BJ (cell line): ENCODE data around the gene SPTBN1. TPM values are rescaled to one million over a fixed set of nuclear protein-coding genes. Genes with fewer than 3 reads are reported as not detected.

Experiments used
- CTCF ChIA-PET: fragments of 350-600 bp; formaldehyde crosslinking; extraction: SDS; loops from one replicate; lab custom pipeline; 2021; ENCODE audit warnings: antibody characterized with exemption, inconsistent platforms; lab: Yijun Ruan, JAX
- POLR2A ChIA-PET: fragments of 300-600 bp; sonication (Branson Sonifier 250); formaldehyde crosslinking; extraction: SDS; loops from one replicate; lab custom pipeline; 2021; ENCODE audit warnings: antibody characterized with exemption; lab: Charles Lee
- DNase-seq: peaks from one replicate; pipeline ENCODE4 v3.0.0-alpha.2; 2011; ENCODE audit warnings: low read depth
- H3K27me3 ChIP-seq: 2 replicates; pipeline ENCODE4 v1.6.0; 2011; ENCODE audit warnings: low read length; ENCODE audit not compliant: control insufficient read depth, insufficient read depth
- H3K36me3 ChIP-seq: 2 replicates; pipeline ENCODE4 v1.5.1; 2011; ENCODE audit warnings: low read length; ENCODE audit not compliant: control insufficient read depth, insufficient read depth
- H3K4me3 ChIP-seq: 2 replicates; pipeline ENCODE4 v1.5.1; 2011; ENCODE audit warnings: low read depth, mild to moderate bottlenecking, control low read depth, low read length
- polyA plus RNA-seq: library from polyadenylated mRNA; depleted of rRNA; stranded (reverse); fragments of >200 nt; gene quantifications from 2 replicates; pipeline ENCODE4 v1.2.3, GENCODE V29; 2011; rRNA removed
- TF ChIP-seq, protein P1 (sequence below): IDR thresholded peaks from 2 replicates; pipeline ENCODE4 v1.5.1; 2011; ENCODE audit warnings: low read depth, mild to moderate bottlenecking, control low read depth, inconsistent platforms, low read length, moderate library complexity; ENCODE audit not compliant: insufficient read depth

The SPTBN1 gene
- polyA plus RNA-seq, 1 experiment, result 33.8 TPM

DNA sequence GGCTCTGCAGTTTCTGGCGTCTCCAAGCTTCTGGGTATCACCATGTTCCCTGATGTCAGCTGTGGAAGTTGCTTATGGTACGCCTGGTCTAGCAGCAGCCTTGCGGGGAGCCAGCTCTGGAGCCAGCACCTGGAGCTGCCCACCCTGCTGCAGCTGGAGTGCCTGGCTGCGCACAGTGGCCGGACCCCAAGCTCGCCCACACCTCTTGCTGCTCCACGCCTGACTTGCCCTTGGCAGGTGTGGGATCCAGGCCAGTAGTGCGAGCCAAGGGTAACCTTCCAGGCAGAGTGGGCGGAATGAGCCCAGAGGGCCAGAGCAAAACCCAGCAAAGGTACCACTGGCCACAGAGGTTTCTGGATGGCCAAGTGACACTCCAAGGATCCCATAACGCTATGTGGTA lies 254.1 kb downstream of the SPTBN1 start:
- POLR2A ChIA-PET, result no interaction called here
- CTCF ChIA-PET, result interaction anchor here (0.9 to 7.6 kb wide), 3 partner anchors 31 to 603 kb away, joined by 3 to 50 read pairs (median 5); no protein-coding TSS in a partner anchor
- TF ChIP-seq, protein P1, sequence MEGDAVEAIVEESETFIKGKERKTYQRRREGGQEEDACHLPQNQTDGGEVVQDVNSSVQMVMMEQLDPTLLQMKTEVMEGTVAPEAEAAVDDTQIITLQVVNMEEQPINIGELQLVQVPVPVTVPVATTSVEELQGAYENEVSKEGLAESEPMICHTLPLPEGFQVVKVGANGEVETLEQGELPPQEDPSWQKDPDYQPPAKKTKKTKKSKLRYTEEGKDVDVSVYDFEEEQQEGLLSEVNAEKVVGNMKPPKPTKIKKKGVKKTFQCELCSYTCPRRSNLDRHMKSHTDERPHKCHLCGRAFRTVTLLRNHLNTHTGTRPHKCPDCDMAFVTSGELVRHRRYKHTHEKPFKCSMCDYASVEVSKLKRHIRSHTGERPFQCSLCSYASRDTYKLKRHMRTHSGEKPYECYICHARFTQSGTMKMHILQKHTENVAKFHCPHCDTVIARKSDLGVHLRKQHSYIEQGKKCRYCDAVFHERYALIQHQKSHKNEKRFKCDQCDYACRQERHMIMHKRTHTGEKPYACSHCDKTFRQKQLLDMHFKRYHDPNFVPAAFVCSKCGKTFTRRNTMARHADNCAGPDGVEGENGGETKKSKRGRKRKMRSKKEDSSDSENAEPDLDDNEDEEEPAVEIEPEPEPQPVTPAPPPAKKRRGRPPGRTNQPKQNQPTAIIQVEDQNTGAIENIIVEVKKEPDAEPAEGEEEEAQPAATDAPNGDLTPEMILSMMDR, result no peak
- no peak for DNase-seq
- Histone ChIP-seq H3K4me3 (no peak overlapping the region), H3K36me3 (no peaks in the 10 kb centered on the region), H3K27me3 (peaks cover 4% of the 10 kb centered on the region; the same call in 1 of the 2 replicates)

DNA sequence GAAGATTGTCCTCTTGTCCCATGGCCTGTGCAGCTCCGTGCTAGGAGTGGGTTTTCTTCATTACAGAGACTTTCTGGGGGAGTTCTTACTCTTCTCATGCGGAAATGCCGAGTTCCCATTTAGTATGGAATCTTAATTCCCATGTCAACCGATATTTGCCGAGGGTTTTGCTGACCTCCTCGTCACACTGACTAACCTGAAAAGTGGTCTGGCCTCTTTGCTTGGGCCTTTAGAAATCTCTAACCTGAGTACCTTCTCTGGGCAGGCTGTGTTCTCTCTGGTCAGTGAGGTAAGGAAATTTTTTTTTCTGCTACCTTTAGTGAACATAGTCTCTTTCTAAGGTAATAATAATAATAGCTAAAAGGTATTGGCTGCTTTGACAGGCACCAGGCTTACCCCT lies 256.4 kb downstream of the SPTBN1 start:
- H3K4me3 ChIP-seq, result no peak overlapping the region
- H3K36me3 ChIP-seq, result no peaks in the 10 kb centered on the region
- ChIA-PET POLR2A (no interaction called here), CTCF (interaction anchor here (2.8 kb wide), 1 partner anchor 8 kb away, joined by 6 read pairs; no protein-coding TSS in a partner anchor)
- TF ChIP-seq, protein P1, result no peak
- peaks cover 5% of the 10 kb centered on the region; the same call in 1 of the 2 replicates for H3K27me3 ChIP-seq
- no peak for DNase-seq

DNA sequence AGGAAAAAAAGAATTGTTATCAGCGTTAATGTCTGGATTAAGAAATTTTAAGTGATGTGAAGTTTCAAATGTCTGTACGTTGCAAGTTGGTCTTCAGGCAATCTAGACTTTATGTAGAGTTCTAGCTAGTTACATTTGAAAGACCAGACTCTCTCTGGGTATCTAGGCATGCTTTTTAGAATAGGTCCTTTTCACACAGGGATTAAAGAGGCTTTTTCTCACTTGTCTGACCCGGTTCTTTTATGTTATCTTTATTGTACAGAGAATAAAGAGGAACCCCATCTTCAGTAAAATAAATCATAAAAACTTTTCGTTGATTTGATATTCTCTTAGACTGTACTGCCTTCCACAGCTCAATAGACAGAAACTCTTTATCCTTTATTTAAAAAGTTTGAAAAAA lies 258.9 kb downstream of the SPTBN1 start:
- H3K27me3 ChIP-seq, result peaks cover 4% of the 10 kb centered on the region
- no peaks in the 10 kb centered on the region for H3K36me3 ChIP-seq
- CTCF ChIA-PET, result interaction anchor here (0.7 to 2.8 kb wide), 4 partner anchors 8 to 101 kb away, joined by 3 to 6 read pairs (median 4); partner anchors contain the start of gene EML6
- TF ChIP-seq, protein P1, result no peak
- POLR2A ChIA-PET, result no interaction called here
- H3K4me3 ChIP-seq, result no peak overlapping the region
- no peak for DNase-seq

DNA sequence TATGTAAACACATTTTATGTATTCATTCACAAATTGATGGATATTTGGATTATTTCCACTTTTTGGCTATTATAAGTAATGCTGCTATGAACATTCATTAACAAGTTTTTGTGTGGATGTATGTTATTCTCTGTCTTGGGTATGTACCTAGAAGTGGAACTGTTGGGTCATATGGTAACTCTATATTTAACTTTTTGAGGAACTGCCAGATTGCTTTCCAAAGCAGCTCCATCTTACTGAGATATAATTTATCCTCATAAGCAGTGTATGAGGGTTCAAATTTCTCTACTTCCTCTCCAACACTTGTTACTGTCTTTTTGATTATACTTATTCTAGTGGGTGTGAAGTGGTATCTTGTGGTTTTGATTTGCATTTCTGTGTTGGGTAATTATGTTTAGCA lies 260.2 kb downstream of the SPTBN1 start:
- CTCF ChIA-PET, result interaction anchor here (1.1 to 2.5 kb wide), 2 partner anchors 9 to 11 kb away, joined by 4 to 7 read pairs; no protein-coding TSS in a partner anchor
- DNase-seq, result no peak
- Histone ChIP-seq H3K27me3 (peaks cover 3% of the 10 kb centered on the region), H3K36me3 (no peaks in the 10 kb centered on the region), H3K4me3 (no peak overlapping the region)
- POLR2A ChIA-PET, result no interaction called here
- TF ChIP-seq, protein P1, result no peak

DNA sequence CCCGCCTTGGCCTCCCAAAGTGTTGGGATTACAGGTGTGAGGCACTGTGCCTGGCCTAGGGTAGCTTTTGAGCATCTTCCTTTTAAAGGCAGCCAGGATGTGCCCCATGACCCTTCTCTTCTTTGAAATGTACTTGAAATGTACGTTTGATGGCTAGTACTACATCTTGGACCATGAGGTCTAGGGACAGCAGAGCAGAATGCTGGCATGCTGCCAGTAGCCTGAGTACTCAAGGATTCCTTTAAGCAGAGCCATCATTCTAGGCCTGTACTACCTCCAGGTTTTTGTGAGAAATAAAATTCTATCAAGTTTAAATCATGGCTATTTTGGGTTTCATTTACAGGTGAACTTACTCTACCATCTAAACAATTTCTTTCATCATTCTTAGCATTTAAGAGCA lies 264.4 kb downstream of the SPTBN1 start:
- ChIA-PET POLR2A (no interaction called here), CTCF (interaction anchor here (0.8 kb wide), 1 partner anchor 11 kb away, joined by 3 read pairs; no protein-coding TSS in a partner anchor)
- no peak overlapping the region for H3K4me3 ChIP-seq
- TF ChIP-seq, protein P1, result no peak
- no peaks in the 10 kb centered on the region for H3K36me3 ChIP-seq
- H3K27me3 ChIP-seq, result peaks cover 8% of the 10 kb centered on the region
- DNase-seq, result no peak

Other genes starting within 250 kb of the SPTBN1 start
- gene TSPYL6, start 200.1 kb upstream of the SPTBN1 start, polyA plus RNA-seq, result not detected in 2 replicates